Suppressor macrophage (primary cell): ENCODE measurements around the gene SOCS4.
"Not testable (repeated sequence)": the region's sequence is repeated elsewhere in the genome, so short reads cannot be mapped to it uniquely, and the experiment has no call there.

Experiments
- DNase-seq, 4 experiments: peaks; one replicate each; pipeline ENCODE4 v3.0.0-alpha.2; 2020 to 2022
- total RNA-seq, 17 experiments: gene quantifications; one replicate each; lab custom pipeline; 2026; ENCODE audit warnings: mixed read lengths in 6 of 17, inconsistent platforms in 3 of 17; lab: John Stamatoyannopoulos, UW

Gene SOCS4, protein sequence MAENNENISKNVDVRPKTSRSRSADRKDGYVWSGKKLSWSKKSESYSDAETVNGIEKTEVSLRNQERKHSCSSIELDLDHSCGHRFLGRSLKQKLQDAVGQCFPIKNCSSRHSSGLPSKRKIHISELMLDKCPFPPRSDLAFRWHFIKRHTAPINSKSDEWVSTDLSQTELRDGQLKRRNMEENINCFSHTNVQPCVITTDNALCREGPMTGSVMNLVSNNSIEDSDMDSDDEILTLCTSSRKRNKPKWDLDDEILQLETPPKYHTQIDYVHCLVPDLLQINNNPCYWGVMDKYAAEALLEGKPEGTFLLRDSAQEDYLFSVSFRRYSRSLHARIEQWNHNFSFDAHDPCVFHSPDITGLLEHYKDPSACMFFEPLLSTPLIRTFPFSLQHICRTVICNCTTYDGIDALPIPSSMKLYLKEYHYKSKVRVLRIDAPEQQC
- 16.7 to 71.0 (median 36.8) reads per million in 17 experiments for total RNA-seq

GRCh38 chr14:55026793-55027561, at the start of gene SOCS4, which contains the start of gene WDHD1:
TSS of gene SOCS4 (plus strand) at chr14:55027236. CDS start at chr14:55043042, 15,806 bp downstream.
TSS of gene WDHD1 (minus strand) at chr14:55027099. CDS start at chr14:55026787, 312 bp downstream.
- peak; percentile 98 to 99 (median 98) for DNase-seq

- DNase-seq: no peak
Observed at GRCh38 chr14:54979039-54979438, 48.0 kb upstream of the SOCS4 start.

GRCh38 chr14:54981698-54982097, 45.3 kb upstream of the SOCS4 start:
- peak in 2 of 4 experiments; percentile 23 to 57 for DNase-seq

DNA sequence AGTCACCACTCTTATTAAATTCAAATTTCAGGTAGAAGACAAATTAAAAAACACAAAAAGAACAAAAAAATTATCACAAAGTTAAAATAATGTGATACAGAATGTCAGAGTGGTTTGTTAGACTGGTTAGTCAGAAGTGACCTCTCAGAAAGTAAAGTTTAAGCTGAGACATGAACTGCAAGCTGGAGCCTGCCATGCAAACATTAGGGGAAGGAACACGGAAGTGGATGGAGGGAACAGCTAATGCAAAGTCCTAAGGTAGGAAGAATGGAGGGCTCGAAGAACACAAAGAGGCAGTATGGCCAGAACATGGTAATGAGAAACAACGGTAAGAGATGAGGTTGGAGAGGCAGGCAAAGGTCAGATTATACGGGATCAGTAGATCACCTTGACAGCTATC, 41.9 kb upstream of the SOCS4 start:
- DNase-seq: no peak

GRCh38 chr14:55000381-55000780, 26.7 kb upstream of the SOCS4 start:
- DNase-seq: peak; percentile 9 to 69 (median 46)

GRCh38 chr14:55005071-55005470, 22.0 kb upstream of the SOCS4 start:
- DNase-seq: no peak

GRCh38 chr14:55015006-55015405, 12.0 kb upstream of the SOCS4 start:
- DNase-seq: no peak

DNA sequence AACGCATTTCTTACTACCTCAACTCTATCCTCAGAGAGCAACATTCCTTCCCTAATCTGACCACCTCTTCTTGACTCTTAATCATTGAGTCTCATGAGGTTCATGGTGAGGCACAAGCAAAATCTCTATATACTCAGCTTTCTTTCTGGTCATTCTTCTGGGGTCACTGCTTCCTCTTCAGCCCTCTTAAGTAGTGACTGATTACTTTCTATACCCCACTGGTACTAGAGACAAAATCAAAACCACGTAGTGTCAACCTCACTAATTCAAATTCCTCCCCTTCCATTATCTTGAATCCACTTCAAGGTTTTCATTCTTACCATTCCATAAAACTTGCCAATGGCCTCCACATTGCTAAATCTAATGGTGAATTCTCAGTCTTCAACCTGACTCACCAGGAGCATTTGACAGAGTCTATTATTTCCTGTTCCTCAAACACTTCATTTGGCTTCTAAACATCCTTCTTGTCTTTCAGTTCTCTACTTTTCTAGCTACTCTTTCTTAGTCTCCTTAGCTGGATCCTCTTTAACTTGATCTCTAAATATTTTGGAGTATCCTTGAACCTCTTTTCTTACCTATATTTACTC, 7.0 kb upstream of the SOCS4 start:
- DNase-seq: peak in 2 of 4 experiments; percentile 28 to 43

- DNase-seq: not testable (repeated sequence)
Observed at GRCh38 chr14:55024365-55024764, 2.7 kb upstream of the SOCS4 start.

GRCh38 chr14:55025948-55026347, 1.1 kb upstream of the SOCS4 start:
- DNase-seq: no peak

GRCh38 chr14:55026441-55026792, 619 bp upstream of the SOCS4 start:
- peak in 1 of 4 experiments; percentile 27 for DNase-seq

GRCh38 chr14:55028066-55028465, 1.0 kb downstream of the SOCS4 start:
- DNase-seq: peak; percentile 9 to 30 (median 23)

DNA sequence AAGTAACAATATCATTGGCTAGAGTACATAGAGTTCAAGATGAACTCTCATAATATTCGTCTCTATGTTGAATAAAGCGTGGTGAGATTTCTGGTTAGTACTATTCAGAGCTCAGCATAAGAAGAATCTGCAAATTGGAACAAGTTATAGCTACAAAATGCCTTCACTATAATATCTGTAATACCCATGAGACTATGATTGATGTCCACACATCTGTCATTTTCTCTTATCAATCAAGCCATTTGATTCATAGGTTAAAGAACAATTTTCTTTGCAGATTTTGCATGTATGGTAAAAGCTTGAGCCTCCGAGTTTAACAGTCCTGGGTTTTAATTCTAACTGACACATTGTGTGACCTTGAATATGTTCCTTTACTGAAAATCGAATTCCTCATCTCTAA, 1.4 kb downstream of the SOCS4 start:
- no peak for DNase-seq

DNA sequence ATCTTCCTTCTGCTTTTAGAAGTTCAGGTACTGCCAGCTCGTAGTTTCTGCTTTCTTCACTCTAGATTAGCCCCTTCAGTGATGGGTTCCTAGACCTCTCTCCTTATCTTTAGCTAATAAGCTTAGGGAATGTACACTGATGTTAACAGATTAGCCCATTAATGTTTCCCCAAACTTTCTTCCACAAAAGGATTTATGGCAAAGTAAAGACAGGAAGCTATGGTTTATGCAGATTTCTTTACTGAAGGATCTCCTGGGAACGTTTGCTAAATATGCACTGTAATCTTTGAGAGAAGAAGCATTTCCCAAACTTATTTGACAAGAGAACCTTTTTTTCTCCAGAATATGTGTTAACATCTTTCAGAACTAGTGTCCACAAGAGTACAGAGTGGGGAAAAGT, 4.2 kb downstream of the SOCS4 start:
- no peak for DNase-seq

GRCh38 chr14:55037995-55038394, 11.0 kb downstream of the SOCS4 start:
- not testable (repeated sequence) for DNase-seq

DNA sequence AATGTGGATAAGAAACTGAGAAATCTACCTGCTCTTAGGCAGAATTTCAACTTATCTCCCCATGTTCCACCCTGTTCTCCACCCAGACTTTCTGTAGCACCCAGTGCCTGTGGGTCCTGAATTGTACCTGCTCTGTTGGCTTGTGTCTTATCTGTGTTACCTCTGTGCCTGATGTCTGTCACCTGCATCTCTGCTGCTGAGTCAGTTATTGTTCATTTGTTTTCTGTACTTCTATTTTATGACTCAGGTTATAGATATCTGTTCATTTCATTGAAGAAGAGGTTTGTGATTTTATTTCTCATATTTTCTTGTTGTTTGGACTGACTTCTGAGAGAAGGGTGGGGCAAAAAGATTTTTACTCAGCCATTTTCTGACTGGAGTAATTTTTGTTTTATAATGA, 11.7 kb downstream of the SOCS4 start:
- no peak for DNase-seq

GRCh38 chr14:55043528-55043927, 16.5 kb downstream of the SOCS4 start:
- DNase-seq: no peak

- no peak for DNase-seq
Observed at GRCh38 chr14:55045087-55045486, 18.1 kb downstream of the SOCS4 start.

DNA sequence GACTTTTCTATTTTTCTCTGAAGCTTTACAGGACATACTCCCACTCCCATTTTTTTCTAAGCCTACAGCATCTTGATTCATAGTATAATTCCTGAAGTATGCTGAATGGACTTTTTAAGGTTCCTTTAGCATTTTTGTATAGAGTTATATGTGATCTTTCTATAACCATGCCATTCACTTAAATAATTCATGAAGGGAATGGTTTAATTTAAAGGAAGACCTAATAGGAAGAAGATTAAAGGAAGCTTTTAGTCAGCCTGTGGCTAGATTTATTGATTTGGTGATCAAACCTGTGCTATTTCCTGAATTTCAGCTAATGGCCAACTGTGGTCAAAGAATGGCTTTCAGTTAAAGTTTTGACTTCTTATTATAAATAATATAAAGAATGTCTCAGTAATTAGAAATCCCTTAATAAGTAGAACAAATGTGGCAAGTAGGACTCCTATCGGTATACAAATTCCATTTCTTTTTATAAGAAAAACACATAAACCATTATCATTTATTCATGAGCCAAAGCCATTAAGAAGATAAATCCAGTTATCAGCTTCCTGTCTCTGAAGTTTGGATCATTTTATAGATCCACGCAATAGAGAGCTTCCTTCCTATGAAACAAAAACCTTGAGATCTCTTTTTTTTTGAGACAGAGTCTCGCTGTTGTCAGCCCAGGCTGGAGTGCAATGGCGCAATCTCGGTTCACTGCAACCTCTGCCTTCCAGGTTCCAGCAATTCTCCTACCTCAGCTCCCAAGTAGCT, 20.4 kb downstream of the SOCS4 start:
- DNase-seq: no peak

DNA sequence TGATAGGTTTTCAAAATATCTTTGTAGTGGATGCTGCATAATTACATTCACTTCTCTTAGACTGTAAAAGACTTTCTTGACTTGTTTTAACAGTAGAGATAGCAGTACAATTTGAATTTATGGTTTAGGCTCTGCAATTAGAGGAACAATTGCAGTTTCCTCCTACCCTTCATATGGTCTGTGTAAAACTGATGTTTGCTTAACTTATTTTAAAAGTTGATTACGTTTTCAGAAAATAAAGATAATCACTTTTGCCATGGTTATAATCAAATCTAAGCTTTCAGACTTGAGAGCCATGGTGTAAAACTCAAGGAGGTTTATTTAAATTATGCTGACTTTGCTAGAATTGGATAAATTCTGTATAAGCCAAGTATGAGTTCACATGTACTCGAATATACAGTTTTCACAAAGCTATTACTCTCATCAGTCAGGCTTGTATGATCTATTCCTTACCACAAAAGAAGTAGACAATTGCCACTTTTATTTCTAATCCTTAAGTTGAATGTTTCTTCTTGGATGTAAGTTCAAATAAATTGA, 21.9 kb downstream of the SOCS4 start:
- no peak for DNase-seq

GRCh38 chr14:55051165-55051422, 24.1 kb downstream of the SOCS4 start:
- no peak for DNase-seq
